ENCODE data around the gene STMN3.

The STMN3 gene

GRCh38 chr20:63697357-63697867 lies 44.2 kb upstream of the STMN3 start:
- Histone ChIP-seq H3K4me3 (ENCODE audit: insufficient read depth, low read depth, low read length) (no peak overlapping the region), H3K9me3 (ENCODE audit: control insufficient read depth, low read length) (no peaks in the 10 kb centered on the region), H3K27me3 (ENCODE audit: control insufficient read depth, insufficient read depth, low read length, poor library complexity, severe bottlenecking) (no peaks in the 10 kb centered on the region), H3K4me1 (ENCODE audit: control insufficient read depth, insufficient read depth, low read length) (peaks cover 5% of the 10 kb centered on the region), H3K36me3 (ENCODE audit: control insufficient read depth, insufficient read depth, low read length) (no peaks in the 10 kb centered on the region), H3K27ac (ENCODE audit: insufficient read depth, low read depth, low read length, poor library complexity, severe bottlenecking) (no peak overlapping the region)
- WGBS, 2 experiments: 90 to 91% methylated on average over 7 of the region's 7 CpGs

GRCh38 chr20:63696628-63697356 lies 43.6 kb upstream of the STMN3 start, which contains the start of gene TNFRSF6B:
Gene TNFRSF6B (plus strand): TSS chr20:63696652. CDS start chr20:63696768, 116 bp downstream.
- Histone ChIP-seq H3K4me3 (ENCODE audit: insufficient read depth, low read depth, low read length) (peak within 1 kb of the TSS; percentile 4), H3K27me3 (ENCODE audit: control insufficient read depth, insufficient read depth, low read length, poor library complexity, severe bottlenecking) (no peaks in the 10 kb centered on the region), H3K9me3 (ENCODE audit: control insufficient read depth, low read length) (no peaks in the 10 kb centered on the region), H3K36me3 (ENCODE audit: control insufficient read depth, insufficient read depth, low read length) (no peaks in the 10 kb centered on the region), H3K27ac (ENCODE audit: insufficient read depth, low read depth, low read length, poor library complexity, severe bottlenecking) (no peak within 1 kb of the TSS), H3K4me1 (ENCODE audit: control insufficient read depth, insufficient read depth, low read length) (peaks cover 5% of the 10 kb centered on the region)
- 72 to 74% methylated on average over 52 of the region's 52 CpGs for WGBS, 2 experiments

GRCh38 chr20:63696306-63696627 lies 43.0 kb upstream of the STMN3 start:
- H3K4me1 ChIP-seq (ENCODE audit: control insufficient read depth, insufficient read depth, low read length): peaks cover 5% of the 10 kb centered on the region
- H3K9me3 ChIP-seq (ENCODE audit: control insufficient read depth, low read length): no peaks in the 10 kb centered on the region
- no peak overlapping the region for H3K27ac ChIP-seq (ENCODE audit: insufficient read depth, low read depth, low read length, poor library complexity, severe bottlenecking)
- H3K27me3 ChIP-seq (ENCODE audit: control insufficient read depth, insufficient read depth, low read length, poor library complexity, severe bottlenecking): no peaks in the 10 kb centered on the region
- WGBS, 2 experiments: 59 to 60% methylated on average over 6 of the region's 6 CpGs
- H3K36me3 ChIP-seq (ENCODE audit: control insufficient read depth, insufficient read depth, low read length): no peaks in the 10 kb centered on the region
- H3K4me3 ChIP-seq (ENCODE audit: insufficient read depth, low read depth, low read length): no peak overlapping the region

GRCh38 chr20:63695424-63696305 lies 42.4 kb upstream of the STMN3 start:
- H3K4me3 ChIP-seq (ENCODE audit: insufficient read depth, low read depth, low read length): no peak overlapping the region
- H3K27me3 ChIP-seq (ENCODE audit: control insufficient read depth, insufficient read depth, low read length, poor library complexity, severe bottlenecking): no peaks in the 10 kb centered on the region
- H3K9me3 ChIP-seq (ENCODE audit: control insufficient read depth, low read length): no peaks in the 10 kb centered on the region
- H3K27ac ChIP-seq (ENCODE audit: insufficient read depth, low read depth, low read length, poor library complexity, severe bottlenecking): no peak overlapping the region
- H3K4me1 ChIP-seq (ENCODE audit: control insufficient read depth, insufficient read depth, low read length): peaks cover 5% of the 10 kb centered on the region
- WGBS, 2 experiments: 94% methylated on average over 25 of the region's 25 CpGs
- H3K36me3 ChIP-seq (ENCODE audit: control insufficient read depth, insufficient read depth, low read length): no peaks in the 10 kb centered on the region

GRCh38 chr20:63694584-63695423 lies 41.6 kb upstream of the STMN3 start:
- H3K27ac ChIP-seq (ENCODE audit: insufficient read depth, low read depth, low read length, poor library complexity, severe bottlenecking): no peak overlapping the region
- H3K9me3 ChIP-seq (ENCODE audit: control insufficient read depth, low read length): no peaks in the 10 kb centered on the region
- H3K27me3 ChIP-seq (ENCODE audit: control insufficient read depth, insufficient read depth, low read length, poor library complexity, severe bottlenecking): no peaks in the 10 kb centered on the region
- WGBS, 2 experiments: 95 to 96% methylated on average over 37 of the region's 37 CpGs
- no peak overlapping the region for H3K4me3 ChIP-seq (ENCODE audit: insufficient read depth, low read depth, low read length)
- H3K36me3 ChIP-seq (ENCODE audit: control insufficient read depth, insufficient read depth, low read length): no peaks in the 10 kb centered on the region
- peaks cover 5% of the 10 kb centered on the region for H3K4me1 ChIP-seq (ENCODE audit: control insufficient read depth, insufficient read depth, low read length)

- Histone ChIP-seq H3K4me1 (ENCODE audit: control insufficient read depth, insufficient read depth, low read length) (peaks cover 5% of the 10 kb centered on the region), H3K4me3 (ENCODE audit: insufficient read depth, low read depth, low read length) (no peak overlapping the region), H3K27ac (ENCODE audit: insufficient read depth, low read depth, low read length, poor library complexity, severe bottlenecking) (no peak overlapping the region), H3K36me3 (ENCODE audit: control insufficient read depth, insufficient read depth, low read length) (no peaks in the 10 kb centered on the region), H3K9me3 (ENCODE audit: control insufficient read depth, low read length) (no peaks in the 10 kb centered on the region), H3K27me3 (ENCODE audit: control insufficient read depth, insufficient read depth, low read length, poor library complexity, severe bottlenecking) (no peaks in the 10 kb centered on the region)
- 96 to 98% methylated on average over 21 of the region's 21 CpGs for WGBS, 2 experiments
Observed at GRCh38 chr20:63693733-63694583, 40.7 kb upstream of the STMN3 start.

GRCh38 chr20:63693083-63693732 lies 40.0 kb upstream of the STMN3 start:
- H3K4me1 ChIP-seq (ENCODE audit: control insufficient read depth, insufficient read depth, low read length): peaks cover 5% of the 10 kb centered on the region
- no peak overlapping the region for H3K27ac ChIP-seq (ENCODE audit: insufficient read depth, low read depth, low read length, poor library complexity, severe bottlenecking)
- no peak overlapping the region for H3K4me3 ChIP-seq (ENCODE audit: insufficient read depth, low read depth, low read length)
- H3K27me3 ChIP-seq (ENCODE audit: control insufficient read depth, insufficient read depth, low read length, poor library complexity, severe bottlenecking): no peaks in the 10 kb centered on the region
- no peaks in the 10 kb centered on the region for H3K9me3 ChIP-seq (ENCODE audit: control insufficient read depth, low read length)
- H3K36me3 ChIP-seq (ENCODE audit: control insufficient read depth, insufficient read depth, low read length): no peaks in the 10 kb centered on the region
- 95 to 98% methylated on average over 10 of the region's 10 CpGs for WGBS, 2 experiments

GRCh38 chr20:63692436-63693082 lies 39.3 kb upstream of the STMN3 start:
- Histone ChIP-seq H3K27ac (ENCODE audit: insufficient read depth, low read depth, low read length, poor library complexity, severe bottlenecking) (no peak overlapping the region), H3K4me1 (ENCODE audit: control insufficient read depth, insufficient read depth, low read length) (peaks cover 5% of the 10 kb centered on the region), H3K4me3 (ENCODE audit: insufficient read depth, low read depth, low read length) (no peak overlapping the region), H3K27me3 (ENCODE audit: control insufficient read depth, insufficient read depth, low read length, poor library complexity, severe bottlenecking) (no peaks in the 10 kb centered on the region), H3K9me3 (ENCODE audit: control insufficient read depth, low read length) (no peaks in the 10 kb centered on the region), H3K36me3 (ENCODE audit: control insufficient read depth, insufficient read depth, low read length) (no peaks in the 10 kb centered on the region)
- 93% methylated on average over 20 of the region's 20 CpGs for WGBS, 2 experiments
